HG03196 (cell line): ENCODE measurements around the gene SEPTIN8.

Experiments
- ATAC-seq: cut with Tn5 transposase; IDR thresholded peaks from one replicate; pipeline ENCODE4 v1.9.1; 2021; ENCODE audit not compliant: unreplicated experiment

Gene SEPTIN8

GRCh38 chr5:132765311-132766019, 11.6 kb downstream of the SEPTIN8 start:
- no peak for ATAC-seq

- ATAC-seq, result no peak
Observed at GRCh38 chr5:132764671-132765238, 12.3 kb downstream of the SEPTIN8 start.

GRCh38 chr5:132764051-132764450, 13.0 kb downstream of the SEPTIN8 start:
- no peak for ATAC-seq

GRCh38 chr5:132763181-132764036, 13.6 kb downstream of the SEPTIN8 start:
- ATAC-seq, result no peak

- ATAC-seq, result no peak
Observed at GRCh38 chr5:132762246-132763000, 14.6 kb downstream of the SEPTIN8 start.

GRCh38 chr5:132761321-132762240, 15.5 kb downstream of the SEPTIN8 start:
- ATAC-seq, result no peak

GRCh38 chr5:132760601-132761317, 16.3 kb downstream of the SEPTIN8 start:
- ATAC-seq, result no peak

GRCh38 chr5:132760049-132760420, 17.0 kb downstream of the SEPTIN8 start:
- ATAC-seq, result no peak

GRCh38 chr5:132759114-132760048, 17.7 kb downstream of the SEPTIN8 start:
- ATAC-seq, result no peak

GRCh38 chr5:132758451-132758850, 18.6 kb downstream of the SEPTIN8 start:
- no peak for ATAC-seq

GRCh38 chr5:132756542-132756941, 20.5 kb downstream of the SEPTIN8 start:
- ATAC-seq, result no peak

- ATAC-seq, result no peak
Observed at GRCh38 chr5:132754947-132755346, 22.1 kb downstream of the SEPTIN8 start.

- no peak for ATAC-seq
Observed at GRCh38 chr5:132754111-132754510, 22.9 kb downstream of the SEPTIN8 start.

- no peak for ATAC-seq
Observed at GRCh38 chr5:132753135-132753987, 23.7 kb downstream of the SEPTIN8 start.

GRCh38 chr5:132752581-132753125, 24.4 kb downstream of the SEPTIN8 start:
- no peak for ATAC-seq

- ATAC-seq, result no peak
Observed at GRCh38 chr5:132751971-132752580, 25.0 kb downstream of the SEPTIN8 start.

- ATAC-seq, result peak; percentile 40
Observed at GRCh38 chr5:132751444-132751843, 25.6 kb downstream of the SEPTIN8 start.
